Heart right ventricle (tissue), 16 donors: ENCODE data around the gene COX4I2. TPM values are rescaled to one million over a fixed set of nuclear protein-coding genes. Genes with fewer than 3 reads are reported as not detected.

Experiments
- ATAC-seq, 8 donors: fragments of 200-7000 bp; cut with Tn5 transposase; one replicate each; pipeline ENCODE4 v1.9.1; 2020; ENCODE audit warnings: mild to moderate bottlenecking in 8 of 8, moderate library complexity in 8 of 8, moderate number of reproducible peaks in 1 of 8
- DNase-seq, 2 donors: peaks; one replicate each; pipeline ENCODE4 v3.0.0-alpha.2; 2020
- H3K27ac ChIP-seq, 10 donors: fragments of 200-600 bp; sonication (generic) in 2 of 10; one replicate each; pipeline versions ENCODE4 v1.5.0 to v1.8.0; 2020 to 2022; ENCODE audit warnings: mild to moderate bottlenecking in 3 of 10
- H3K27me3 ChIP-seq, 7 donors: fragments of 200-600 bp; one replicate each; pipeline ENCODE4 v1.8.0; 2021 to 2022; ENCODE audit warnings: mild to moderate bottlenecking in 2 of 7
- H3K36me3 ChIP-seq, 9 donors: fragments of 200-600 bp; sonication (generic) in 1 of 9; one replicate each; pipeline versions ENCODE4 v1.5.0 to v1.8.0; 2020 to 2022; ENCODE audit warnings: mild to moderate bottlenecking in 2 of 9
- H3K4me1 ChIP-seq, 9 donors: fragments of 200-600 bp; sonication (generic) in 1 of 9; one replicate each; pipeline versions ENCODE4 v1.5.0 to v1.8.0; 2020 to 2022; ENCODE audit warnings: mild to moderate bottlenecking in 4 of 9
- H3K4me3 ChIP-seq, 10 donors: fragments of 200-600 bp; sonication (generic) in 2 of 10; one replicate each; pipeline versions ENCODE4 v1.5.0 to v1.8.0; 2020 to 2022; ENCODE audit warnings: mild to moderate bottlenecking in 7 of 10, moderate library complexity in 2 of 10
- H3K9me3 ChIP-seq, 11 donors: fragments of 200-600 bp in 10 of 11; sonication (generic) in 2 of 11; one replicate each; pipeline versions ENCODE4 v1.5.0 to v1.8.0; 2013 to 2022; ENCODE audit warnings: mild to moderate bottlenecking in 2 of 11, control low read depth in 1 of 11, moderate library complexity in 1 of 11
- WGBS, 2 donors: extraction: QIAGEN DNeasy Blood & Tissue Kit; methylation state at CpG; one replicate each; pipeline ENCODE4 v1.1.7; 2013; ENCODE audit warnings: inconsistent platforms in 1 of 2; 5-methylcytosine and 5-hydroxymethylcytosine counted together
- intact Hi-C, 10 donors: fragments of 100-400 bp; cut with DNase I; formaldehyde crosslinking; loops; one replicate each; pipeline versions ENCODE4 v1.11.1 to v1.14.2; 2022
- microRNA-seq, 2 donors: library from miRNA; unstranded; fragments of <30 nt; microRNA quantifications; one replicate each; pipeline ENCODE4 v1.2.0, GENCODE V29; 2021
- polyA plus RNA-seq, 2 donors: library from polyadenylated mRNA; stranded (reverse); fragments of 200-250 nt; gene quantifications; one replicate each; pipeline ENCODE4 v1.2.3, GENCODE V29; 2013
- total RNA-seq, 10 donors: library from RNA; stranded (reverse); fragmentation: NEBNext Ultra II Directional in 3 of 10; extraction: Animal tissue kit (Norgen Biotek cat#: 25700) in 3 of 10; gene quantifications; one replicate each; pipeline versions ENCODE4 v1.2.1 to v1.2.4, GENCODE V29; 2021 to 2023
- TF ChIP-seq, protein P1 (sequence below), 9 donors: fragments of 200-600 bp; sonication (generic) in 2 of 9; IDR thresholded peaks; one replicate each; pipeline versions ENCODE4 v1.5.0 to v1.8.0; 2021 to 2022; ENCODE audit warnings: antibody characterized with exemption in 9 of 9, mild to moderate bottlenecking in 5 of 9, moderate library complexity in 1 of 9
- donor health status: Arrhythmogenic right ventricular cardiomyopathy.
- donor health status: ischemic (EF 13 %, LVEDD 7.1; RV severe dilation, severe dysfunction).
- donor health status: healthy with polysubstance abuse.
- donor health status: DM: no; HTN: yes; CAD: no.
- donor health status: DM: no; HTN: no; CAD: no.
- donor health status: ischemic (EF 25% LVEDD 6.9; RV normal size, moderate dysfunction).
- donor health status: ischemic (EF 25% LVEDD 5.7; RV mildly dilated, moderate dysfunction).
- donor health status: healthy.
- donor health status: DM: yes; HTN: yes; CAD: no.
- donor health status: Ischemic cardiomyopathy.
- donor health status: ischemic (EF 35%, LVEDD 5.7; RV mildly dilated, moderate dysfunction).
- donor health status: nonischemic (EF 11% LVEDD 7.7; RV severe dilation, severe dysfunction).
- donor health status: DM: yes; HTN: yes; CAD: no.
- donor health status: PGD.
- donor health status: ischemic (EF 29% LVEDD 5.4; RV normal size, mild dysfunction).
- donor health status: nonischemic (EF 23%, LVEDD 6.1; RV moderate dilation, normal function).

COX4I2 gene
- total and polyA plus RNA-seq, 12 donors: 3.8 to 103 (median 8.2) TPM

DNA sequence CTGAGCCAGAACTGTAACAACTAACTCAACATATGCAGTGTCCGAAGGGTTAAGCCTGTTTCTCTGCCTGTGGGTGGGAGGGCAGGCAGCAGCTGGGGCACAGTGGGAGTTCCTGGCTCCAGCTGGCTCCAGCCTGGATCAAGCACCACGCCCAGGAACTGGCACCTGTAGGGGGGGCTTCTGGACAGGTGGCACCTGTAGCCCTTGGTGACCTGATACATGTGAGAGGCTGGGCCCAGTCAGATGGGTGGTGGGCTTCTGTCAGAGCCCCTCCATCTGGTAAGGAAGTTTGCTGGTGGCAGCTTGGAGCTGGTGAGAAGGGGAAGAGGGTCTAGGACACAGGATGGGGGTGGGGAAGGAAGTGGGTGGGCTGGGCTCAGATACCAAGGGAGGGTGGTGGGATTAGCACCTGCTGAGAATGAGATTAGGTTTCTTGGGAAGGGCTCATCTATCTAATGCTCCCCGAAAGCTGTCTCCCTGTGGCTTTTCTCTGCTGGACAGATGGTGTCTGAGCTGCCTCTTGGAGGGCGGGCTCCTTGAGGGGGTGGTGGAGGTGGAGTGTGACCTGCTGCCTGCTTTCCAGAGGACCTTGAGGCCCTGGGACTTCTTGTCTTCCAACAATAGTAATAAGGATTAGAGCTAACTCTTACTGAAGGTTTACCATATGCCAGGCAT, 56.4 kb downstream of the COX4I2 start:
- no peak overlapping the region for H3K4me3 ChIP-seq
- TF ChIP-seq, protein P1, sequence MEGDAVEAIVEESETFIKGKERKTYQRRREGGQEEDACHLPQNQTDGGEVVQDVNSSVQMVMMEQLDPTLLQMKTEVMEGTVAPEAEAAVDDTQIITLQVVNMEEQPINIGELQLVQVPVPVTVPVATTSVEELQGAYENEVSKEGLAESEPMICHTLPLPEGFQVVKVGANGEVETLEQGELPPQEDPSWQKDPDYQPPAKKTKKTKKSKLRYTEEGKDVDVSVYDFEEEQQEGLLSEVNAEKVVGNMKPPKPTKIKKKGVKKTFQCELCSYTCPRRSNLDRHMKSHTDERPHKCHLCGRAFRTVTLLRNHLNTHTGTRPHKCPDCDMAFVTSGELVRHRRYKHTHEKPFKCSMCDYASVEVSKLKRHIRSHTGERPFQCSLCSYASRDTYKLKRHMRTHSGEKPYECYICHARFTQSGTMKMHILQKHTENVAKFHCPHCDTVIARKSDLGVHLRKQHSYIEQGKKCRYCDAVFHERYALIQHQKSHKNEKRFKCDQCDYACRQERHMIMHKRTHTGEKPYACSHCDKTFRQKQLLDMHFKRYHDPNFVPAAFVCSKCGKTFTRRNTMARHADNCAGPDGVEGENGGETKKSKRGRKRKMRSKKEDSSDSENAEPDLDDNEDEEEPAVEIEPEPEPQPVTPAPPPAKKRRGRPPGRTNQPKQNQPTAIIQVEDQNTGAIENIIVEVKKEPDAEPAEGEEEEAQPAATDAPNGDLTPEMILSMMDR (IDR thresholded peaks at IDR 0.05): no peak
- H3K9me3 ChIP-seq: no peaks in the 10 kb centered on the region
- intact Hi-C loops: no loop called here
- peak overlapping the region in 8 of 10 donors; percentile 7 to 93 (median 36) for H3K27ac ChIP-seq
- ATAC-seq (no peak), DNase-seq (no peak)
- peaks cover 15 to 99% (median 90%) of the 10 kb centered on the region in 9 donors for H3K4me1 ChIP-seq
- H3K36me3 ChIP-seq: peaks cover 0 to 62% (median 3%) of the 10 kb centered on the region in 9 donors
- H3K27me3 ChIP-seq: no peaks in the 10 kb centered on the region
- WGBS, 2 donors: 73 to 76% methylated on average over 4 of the region's 4 CpGs

Small RNAs within 50 kb of the gene (microRNA-seq; reads per million reads assigned to microRNA genes)
- 0 reads per million in 2 donors for gene MIR3193

Other genes starting within 250 kb of the COX4I2 start
- not detected for gene DEFB119, start 247.3 kb upstream of the COX4I2 start, total RNA-seq
- gene DEFB119, start 247.3 kb upstream of the COX4I2 start, polyA plus RNA-seq: not detected
- gene DEFB121, start 231.7 kb upstream of the COX4I2 start, total RNA-seq: not detected
- gene DEFB121, start 231.7 kb upstream of the COX4I2 start, polyA plus RNA-seq: not detected
- not detected for gene DEFB123, start 197.3 kb upstream of the COX4I2 start, total RNA-seq
- not detected for gene DEFB123, start 197.3 kb upstream of the COX4I2 start, polyA plus RNA-seq
- 1 to 10 TPM in 2 of 10 donors, not detected in 8; 1.5 to 3.1 TPM for gene DEFB124, start 162.8 kb upstream of the COX4I2 start, total RNA-seq
- gene DEFB124, start 162.8 kb upstream of the COX4I2 start, polyA plus RNA-seq: 1 to 10 TPM in 1 of 2 donors, under 1 TPM in 1; 0.13 to 1.5 TPM
- 1 to 10 TPM in 7 of 10 donors, under 1 TPM in 3; 0.60 to 3.4 (median 1.3) TPM for gene REM1, start 162.6 kb upstream of the COX4I2 start, total RNA-seq
- 1 to 10 TPM; 3.9 to 7.2 TPM for gene REM1, start 162.6 kb upstream of the COX4I2 start, polyA plus RNA-seq
- 10 to 100 TPM; 27.5 to 71.6 (median 33.5) TPM for gene HM13, start 123.5 kb upstream of the COX4I2 start, total RNA-seq
- gene HM13, start 123.5 kb upstream of the COX4I2 start, polyA plus RNA-seq: 100 to 1,000 TPM in 1 of 2 donors, 10 to 100 TPM in 1; 65.1 to 102 TPM
- gene ID1, start 32.6 kb upstream of the COX4I2 start, total RNA-seq: 100 to 1,000 TPM in 7 of 10 donors, 10 to 100 TPM in 3; 42.8 to 204 (median 109) TPM
- gene ID1, start 32.6 kb upstream of the COX4I2 start, polyA plus RNA-seq: 100 to 1,000 TPM; 230 to 551 TPM
- 10 to 100 TPM; 34.7 to 97.4 (median 45.9) TPM for gene BCL2L1, start 85.0 kb downstream of the COX4I2 start, total RNA-seq
- gene BCL2L1, start 85.0 kb downstream of the COX4I2 start, polyA plus RNA-seq: 100 to 1,000 TPM in 1 of 2 donors, 10 to 100 TPM in 1; 35.2 to 128 TPM
- 1 to 10 TPM in 4 of 10 donors, under 1 TPM in 6; 0.17 to 9.6 (median 0.85) TPM for gene TPX2, start 101.4 kb downstream of the COX4I2 start, total RNA-seq
- gene TPX2, start 101.4 kb downstream of the COX4I2 start, polyA plus RNA-seq: under 1 TPM; 0.29 to 0.72 TPM
- 1 to 10 TPM in 1 of 10 donors, under 1 TPM in 8, not detected in 1; 0.06 to 2.1 (median 0.28) TPM for gene MYLK2, start 181.4 kb downstream of the COX4I2 start, total RNA-seq
- gene MYLK2, start 181.4 kb downstream of the COX4I2 start, polyA plus RNA-seq: under 1 TPM in 1 of 2 donors, not detected in 1; 0.16 TPM
- gene FOXS1, start 207.7 kb downstream of the COX4I2 start, total RNA-seq: 1 to 10 TPM; 1.4 to 6.5 (median 2.5) TPM
- 1 to 10 TPM; 6.0 to 7.5 TPM for gene FOXS1, start 207.7 kb downstream of the COX4I2 start, polyA plus RNA-seq
- gene DUSP15, start 232.6 kb downstream of the COX4I2 start, total RNA-seq: 1 to 10 TPM; 1.7 to 7.2 (median 5.0) TPM
- 1 to 10 TPM in 1 of 2 donors, under 1 TPM in 1; 0.90 to 6.0 TPM for gene DUSP15, start 232.6 kb downstream of the COX4I2 start, polyA plus RNA-seq
- gene TTLL9, start 232.7 kb downstream of the COX4I2 start, total RNA-seq: under 1 TPM in 1 of 10 donors, not detected in 9; 0.15 TPM
- under 1 TPM; 0.03 to 0.07 TPM for gene TTLL9, start 232.7 kb downstream of the COX4I2 start, polyA plus RNA-seq